Epidermal melanocyte (primary cell): ENCODE results near the gene PLET1.
"Not testable (repeated sequence)": the region's sequence is repeated elsewhere in the genome, so short reads cannot be mapped to it uniquely, and the experiment has no call there.

Source experiments
- DNase-seq: peaks from one replicate; pipeline ENCODE4 v3.0.0; 2011; ENCODE audit warnings: low spot score; ENCODE audit not compliant: insufficient read length

Gene PLET1

GRCh38 chr11:112213753-112214152 lies 46.9 kb downstream of the PLET1 start:
- DNase-seq: no peak

- DNase-seq: no peak
These were observed 48.0 kb downstream of the PLET1 start for GRCh38 chr11:112212710-112213109.

GRCh38 chr11:112212290-112212689 lies 48.4 kb downstream of the PLET1 start:
- no peak for DNase-seq

GRCh38 chr11:112211536-112211935 lies 49.1 kb downstream of the PLET1 start:
- no peak for DNase-seq

- no peak for DNase-seq
These were observed 49.8 kb downstream of the PLET1 start for GRCh38 chr11:112210890-112211289.

- DNase-seq: no peak
These were observed 54.6 kb downstream of the PLET1 start for GRCh38 chr11:112206071-112206470.

- DNase-seq: no peak
These were observed 60.4 kb downstream of the PLET1 start for GRCh38 chr11:112200252-112200651.

- not testable (repeated sequence) for DNase-seq
These were observed 61.6 kb downstream of the PLET1 start for GRCh38 chr11:112199101-112199500.
